IMR-90 (cell line): Measurements from ENCODE around the gene ATP6V1G1.

Experiments
- CTCF ChIP-seq: conservative IDR thresholded peaks from 2 replicates; pipeline ENCODE4 v1.5.1; 2012; ENCODE audit warnings: mild to moderate bottlenecking, low read depth, low read length, improper control_type of control experiment
- RAD21 ChIP-seq: IDR thresholded peaks from 2 replicates; pipeline ENCODE4 v1.6.1; 2012; ENCODE audit warnings: low read length, improper control_type of control experiment

GRCh38 chr9:114552706-114553105, 34.9 kb upstream of the ATP6V1G1 start:
- no peak for TF ChIP-seq CTCF
- no peak for TF ChIP-seq RAD21
